B cell (primary cell): ENCODE measurements around the gene OLFML2B. TPM values are rescaled to one million over a fixed set of nuclear protein-coding genes. Genes with fewer than 3 reads are reported as not detected.

Experiments used
- ATAC-seq: fragments of 200-7000 bp; cut with Tn5 transposase; one replicate; pipeline ENCODE4 v1.10.0; 2021; ENCODE audit warnings: low read depth, mild to moderate bottlenecking, moderate number of reproducible peaks, moderate library complexity
- CTCF ChIA-PET: fragments of 350-600 bp; sonication (Branson Sonifier 250); formaldehyde crosslinking; loops from one replicate; lab custom pipeline; 2021; ENCODE audit warnings: antibody characterized with exemption, inconsistent platforms; lab: Charles Lee
- POLR2A ChIA-PET: fragments of 350-600 bp; sonication (Branson Sonifier 250); formaldehyde crosslinking; loops from one replicate; lab custom pipeline; 2021; ENCODE audit warnings: antibody characterized with exemption; lab: Charles Lee
- DNase-seq: peaks from one replicate; pipeline ENCODE4 v3.0.0; 2013
- H2AFZ ChIP-seq: 2 replicates; pipeline ENCODE4 v1.6.1; 2012; ENCODE audit warnings: mild to moderate bottlenecking, low read depth, low read length; ENCODE audit not compliant: insufficient read depth, poor library complexity, severe bottlenecking
- H3K27ac ChIP-seq, 2 donors: 1 replicate in 1 of 2; 2 replicates in 1 of 2; pipeline ENCODE4 v1.5.1; 2012 to 2013; ENCODE audit warnings: low read length in 2 of 2, mild to moderate bottlenecking in 2 of 2, moderate library complexity in 1 of 2
- H3K27me3 ChIP-seq, 4 experiments: fragments of 200-600 bp in 1 of 4; sonication (generic) in 1 of 4; replicated peaks in 1 of 4; 1 replicate in 2 of 4; 2 replicates in 2 of 4; pipeline versions ENCODE4 v1.6.1 to v1.7.0; 2013 to 2016; ENCODE audit warnings: low read length in 3 of 4, mild to moderate bottlenecking in 2 of 4, mixed read lengths in 1 of 4, moderate library complexity in 1 of 4; ENCODE audit not compliant: insufficient read depth in 4 of 4, control insufficient read depth in 3 of 4; ENCODE audit errors: control extremely low read depth in 1 of 4
- H3K36me3 ChIP-seq, 2 experiments: replicated peaks in 1 of 2; 1 replicate in 1 of 2; 2 replicates in 1 of 2; pipeline versions ENCODE4 v1.6.1 to v1.7.1; 2013; ENCODE audit warnings: low read length in 1 of 2; ENCODE audit not compliant: insufficient read depth in 2 of 2, control insufficient read depth in 1 of 2; ENCODE audit errors: control extremely low read depth in 1 of 2, extremely low read depth in 1 of 2
- H3K4me1 ChIP-seq, 2 donors: fragments of 200-600 bp in 1 of 2; sonication (generic) in 1 of 2; 1 replicate in 1 of 2; 2 replicates in 1 of 2; pipeline versions ENCODE4 v1.5.1 to v1.6.1; 2013 to 2017; ENCODE audit warnings: low read length in 2 of 2; ENCODE audit not compliant: control insufficient read depth in 2 of 2, insufficient read depth in 2 of 2
- H3K4me2 ChIP-seq: replicated peaks from 2 replicates; pipeline ENCODE3; 2012; ENCODE audit warnings: mild to moderate bottlenecking, low read depth, low read length; ENCODE audit not compliant: poor library complexity, severe bottlenecking
- H3K4me3 ChIP-seq, 5 experiments: fragments of 200-600 bp in 1 of 5; sonication (generic) in 1 of 5; 1 replicate in 3 of 5; 2 replicates in 2 of 5; pipeline versions ENCODE4 v1.5.1 to v1.7.0; 2011 to 2016; ENCODE audit warnings: low read length in 4 of 5, mild to moderate bottlenecking in 4 of 5, low read depth in 2 of 5, control low read depth in 1 of 5, moderate library complexity in 1 of 5; ENCODE audit not compliant: insufficient read depth in 1 of 5; ENCODE audit errors: control extremely low read depth in 1 of 5, extremely low read depth in 1 of 5
- H3K79me2 ChIP-seq: fragments of 200-600 bp; sonication (generic); one replicate; pipeline ENCODE4 v1.6.0; 2016; ENCODE audit warnings: low read length; ENCODE audit not compliant: control insufficient read depth, insufficient read depth
- H3K9ac ChIP-seq: fragments of 200-600 bp; sonication (generic); 2 replicates; pipeline ENCODE4 v1.6.1; 2017; ENCODE audit warnings: mild to moderate bottlenecking, low read length, moderate library complexity
- H3K9me3 ChIP-seq, 3 donors: one replicate each; pipeline versions ENCODE4 v1.6.1 to v1.7.1; 2013; ENCODE audit warnings: low read length in 2 of 3; ENCODE audit not compliant: control insufficient read depth in 2 of 3, insufficient read depth in 1 of 3; ENCODE audit errors: control extremely low read depth in 1 of 3
- H4K20me1 ChIP-seq: 2 replicates; pipeline ENCODE4 v1.6.0; 2012; ENCODE audit warnings: mild to moderate bottlenecking, low read length; ENCODE audit not compliant: insufficient read depth, control insufficient read depth, poor library complexity, severe bottlenecking
- H3K27ac Mint-ChIP-seq: one replicate; pipeline ENCODE4 v1.8.0; 2021; ENCODE audit warnings: mixed read lengths
- H3K27me3 Mint-ChIP-seq: one replicate; pipeline ENCODE4 v1.8.0; 2021; ENCODE audit warnings: mixed read lengths
- H3K4me1 Mint-ChIP-seq: one replicate; pipeline ENCODE4 v1.8.0; 2021; ENCODE audit warnings: mixed read lengths
- H3K4me3 Mint-ChIP-seq: one replicate; pipeline ENCODE4 v1.8.0; 2021; ENCODE audit warnings: mixed read lengths
- H3K9me3 Mint-ChIP-seq: one replicate; pipeline ENCODE4 v1.8.0; 2022; ENCODE audit warnings: mixed read lengths; ENCODE audit not compliant: insufficient read depth
- CTCF ChIP-seq: fragments of 200-600 bp; IDR thresholded peaks from one replicate; pipeline ENCODE4 v1.8.0; 2022; ENCODE audit warnings: antibody characterized with exemption, mild to moderate bottlenecking
- EZH2 ChIP-seq: IDR thresholded peaks from 2 replicates; pipeline ENCODE4 v1.6.1; 2012; ENCODE audit warnings: borderline replicate concordance, low read depth, mild to moderate bottlenecking, moderate library complexity, low read length; ENCODE audit not compliant: insufficient read depth, poor library complexity, severe bottlenecking
- WGBS: methylation state at CpG from one replicate; pipeline ENCODE4 v1.1.5; 2013; ENCODE audit warnings: missing lambda C conversion rate; ENCODE audit not compliant: insufficient coverage; 5-methylcytosine and 5-hydroxymethylcytosine counted together
- intact Hi-C: fragments of 100-400 bp; cut with micrococcal nuclease; formaldehyde crosslinking; loops from one replicate; pipeline ENCODE4 v1.10.0; 2022
- polyA plus RNA-seq: library from polyadenylated mRNA; depleted of rRNA; stranded (reverse); fragments of >200 nt; gene quantifications from 2 replicates; pipeline ENCODE4 v1.2.3, GENCODE V29; 2012
- total RNA-seq, 2 donors: library from RNA; stranded (reverse); fragments of 120-200 nt in 1 of 2; gene quantifications; 1 replicate in 1 of 2; 2 replicates in 1 of 2; pipeline versions ENCODE4 v1.2.3 to v1.2.4, GENCODE V29; 2013 to 2022

OLFML2B gene
- total and polyA plus RNA-seq, 2 donors (not counting 1 experiment from before 2014, with no cell fraction given), result not detected

GRCh38 chr1:161999301-162000052 lies 24.2 kb downstream of the OLFML2B start:
- CTCF ChIA-PET, result no interaction called here
- no peak for ATAC-seq

GRCh38 chr1:161998811-161999210 lies 24.9 kb downstream of the OLFML2B start:
- CTCF ChIA-PET, result no interaction called here
- H3K4me1 Mint-ChIP-seq, result no peaks in the 10 kb centered on the region
- intact Hi-C loops, result no loop called here

More at GRCh38 chr1:161999301-162000052, 24.2 kb downstream of the OLFML2B start:
- Histone ChIP-seq H2AFZ (no peak overlapping the region), H3K36me3 (no peaks in the 10 kb centered on the region), H3K4me3 (no peak overlapping the region), H4K20me1 (no peaks in the 10 kb centered on the region), H3K79me2 (no peaks in the 10 kb centered on the region), H3K27ac (no peak overlapping the region), H3K27me3 (no peaks in the 10 kb centered on the region), H3K4me2 (no peak overlapping the region), H3K9me3 (no peaks in the 10 kb centered on the region), H3K9ac (no peak overlapping the region), H3K4me1 (no peaks in the 10 kb centered on the region)
- Mint-ChIP-seq H3K9me3 (no peaks in the 10 kb centered on the region), H3K27me3 (peaks cover 18% of the 10 kb centered on the region), H3K4me3 (no peak overlapping the region), H3K27ac (no peak overlapping the region), H3K4me1 (no peaks in the 10 kb centered on the region)
- intact Hi-C loops, result no loop called here
- DNase-seq, result no peak
- no peak for TF ChIP-seq CTCF
- WGBS, result 76% methylated on average over 6 of the region's 8 CpGs
- POLR2A ChIA-PET, result no interaction called here

More at GRCh38 chr1:161998811-161999210, 24.9 kb downstream of the OLFML2B start:
- no peaks in the 10 kb centered on the region for H3K9me3 ChIP-seq
- H3K27ac ChIP-seq, result no peak overlapping the region
- H3K4me2 ChIP-seq, result no peak overlapping the region
- DNase-seq (no peak), ATAC-seq (no peak)
- no peak overlapping the region for H3K9ac ChIP-seq
- no peaks in the 10 kb centered on the region for H3K9me3 Mint-ChIP-seq
- no peaks in the 10 kb centered on the region for H3K4me1 ChIP-seq
- H3K4me3 ChIP-seq, result no peak overlapping the region
- POLR2A ChIA-PET, result no interaction called here
- no peaks in the 10 kb centered on the region for H3K36me3 ChIP-seq
- H3K27me3 Mint-ChIP-seq, result peaks cover 16% of the 10 kb centered on the region
- H2AFZ ChIP-seq, result no peak overlapping the region
- no peak overlapping the region for H3K4me3 Mint-ChIP-seq
- WGBS, result 98% methylated on average over 5 of the region's 5 CpGs
- no peaks in the 10 kb centered on the region for H3K79me2 ChIP-seq
- no peak for TF ChIP-seq CTCF
- TF ChIP-seq EZH2, result no peak
- no peaks in the 10 kb centered on the region for H4K20me1 ChIP-seq
- H3K27me3 ChIP-seq, result no peaks in the 10 kb centered on the region
- no peak overlapping the region for H3K27ac Mint-ChIP-seq
